Naive thymus-derived CD4-positive, alpha-beta T cell (primary cell): ENCODE results near the gene LVRN. TPM values are rescaled to one million over a fixed set of nuclear protein-coding genes. Genes with fewer than 3 reads are reported as not detected.
A peak's percentile ranks its signal among the peaks of the same experiment; 100 is the strongest.

Source experiments
- ATAC-seq: fragments of 150-1000 bp; cut with Tn5 transposase; 2 replicates; pipeline ENCODE4 v1.10.0; 2021; ENCODE audit warnings: mild to moderate bottlenecking, moderate library complexity
- CTCF ChIA-PET: fragments of 350-600 bp; sonication (Branson Sonifier 250); formaldehyde crosslinking; loops from one replicate; lab custom pipeline; 2021; ENCODE audit warnings: antibody characterized with exemption; lab: Charles Lee
- POLR2A ChIA-PET: fragments of 350-600 bp; sonication (Branson Sonifier 250); formaldehyde crosslinking; loops from one replicate; lab custom pipeline; 2021; ENCODE audit warnings: antibody characterized with exemption, inconsistent platforms; lab: Charles Lee
- DNase-seq, 9 donors: peaks; one replicate each; pipeline versions ENCODE4 v3.0.0 to v3.0.0-alpha.2; 2020 to 2022; ENCODE audit warnings: mixed read lengths in 1 of 9
- H3K27ac ChIP-seq: one replicate; pipeline ENCODE4 v1.7.0; 2013; ENCODE audit warnings: mild to moderate bottlenecking, low read depth, low read length, moderate library complexity
- H3K27me3 ChIP-seq, 2 donors: one replicate each; pipeline ENCODE4 v1.7.0; 2013; ENCODE audit warnings: low read length in 2 of 2, mild to moderate bottlenecking in 2 of 2, moderate library complexity in 2 of 2; ENCODE audit not compliant: control insufficient read depth in 2 of 2, insufficient read depth in 2 of 2
- H3K36me3 ChIP-seq, 3 experiments: 1 replicate in 2 of 3; 2 replicates in 1 of 3; pipeline ENCODE4 v1.7.0; 2013; ENCODE audit warnings: low read length in 3 of 3, mild to moderate bottlenecking in 3 of 3, moderate library complexity in 1 of 3; ENCODE audit not compliant: insufficient read depth in 3 of 3, control insufficient read depth in 2 of 3
- H3K4me1 ChIP-seq, 2 donors: one replicate each; pipeline ENCODE4 v1.7.0; 2013; ENCODE audit warnings: low read length in 2 of 2, mild to moderate bottlenecking in 2 of 2, moderate library complexity in 1 of 2; ENCODE audit not compliant: control insufficient read depth in 2 of 2, insufficient read depth in 2 of 2
- H3K4me3 ChIP-seq: 2 replicates; pipeline ENCODE4 v1.7.0; 2013; ENCODE audit warnings: mild to moderate bottlenecking, low read length
- H3K9me3 ChIP-seq, 3 experiments: 1 replicate in 2 of 3; 2 replicates in 1 of 3; pipeline ENCODE4 v1.7.0; 2013; ENCODE audit warnings: low read length in 3 of 3; ENCODE audit not compliant: control insufficient read depth in 2 of 3
- H3K27ac Mint-ChIP-seq, 9 donors: one replicate each; pipeline ENCODE4 v1.8.0; 2020 to 2022; ENCODE audit warnings: mixed read lengths in 9 of 9, mild to moderate bottlenecking in 8 of 9, moderate library complexity in 5 of 9, inconsistent platforms in 2 of 9
- H3K27me3 Mint-ChIP-seq, 5 donors: one replicate each; pipeline ENCODE4 v1.8.0; 2021 to 2022; ENCODE audit warnings: mixed read lengths in 5 of 5, mild to moderate bottlenecking in 1 of 5
- H3K36me3 Mint-ChIP-seq, 5 donors: one replicate each; pipeline ENCODE4 v1.8.0; 2020 to 2022; ENCODE audit warnings: mixed read lengths in 5 of 5, mild to moderate bottlenecking in 3 of 5, inconsistent platforms in 1 of 5
- H3K4me1 Mint-ChIP-seq, 7 donors: one replicate each; pipeline ENCODE4 v1.8.0; 2020 to 2022; ENCODE audit warnings: mixed read lengths in 7 of 7, mild to moderate bottlenecking in 3 of 7, inconsistent platforms in 1 of 7
- H3K4me3 Mint-ChIP-seq, 10 donors: one replicate each; pipeline ENCODE4 v1.8.0; 2020 to 2022; ENCODE audit warnings: mild to moderate bottlenecking in 10 of 10, mixed read lengths in 10 of 10, moderate library complexity in 6 of 10, inconsistent platforms in 2 of 10
- H3K9me3 Mint-ChIP-seq, 11 donors: one replicate each; pipeline ENCODE4 v1.8.0; 2020 to 2022; ENCODE audit warnings: mixed read lengths in 11 of 11, mild to moderate bottlenecking in 4 of 11, inconsistent platforms in 1 of 11, moderate library complexity in 1 of 11
- intact Hi-C, 2 donors: fragments of 100-400 bp; cut with micrococcal nuclease; formaldehyde crosslinking; loops; one replicate each; pipeline ENCODE4 v1.15.1; 2023
- polyA plus RNA-seq, 2 donors: library from polyadenylated mRNA; unstranded; fragments of 300-500 nt; fragmentation: Illumina TruSeq; gene quantifications; one replicate each; pipeline ENCODE4 v1.2.3, GENCODE V29; 2021
- total RNA-seq, 6 experiments: library from RNA in 5 of 6; stranded (reverse) in 5 of 6; gene quantifications; 1 replicate in 5 of 6; 2 replicates in 1 of 6; pipeline ENCODE4 v1.2.3 and lab custom pipeline; 2021 to 2026

Gene LVRN
- total and polyA plus RNA-seq, 7 experiments from 2014 or later: 0.16 TPM; not detected in 6

DNA sequence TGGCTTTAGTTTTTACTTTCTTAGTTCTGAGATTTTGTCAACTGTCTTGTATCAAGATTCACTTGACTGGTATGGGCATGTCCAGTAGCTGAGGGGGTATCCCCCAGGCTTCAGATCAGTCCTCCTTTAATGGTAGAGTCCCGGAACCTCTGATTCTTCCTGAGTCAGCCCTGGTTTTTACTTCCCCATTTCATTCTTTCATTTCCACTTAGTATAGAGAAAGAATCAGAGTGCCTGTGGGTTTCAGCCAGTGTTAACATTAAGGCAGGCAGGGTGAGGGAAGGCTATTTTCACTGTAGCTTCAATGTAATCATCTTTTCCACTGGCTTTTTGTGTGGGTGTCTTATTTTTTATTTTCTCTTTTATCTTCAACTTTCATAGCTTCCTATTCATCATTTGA, 114.2 kb downstream of the LVRN start:
- no peak for DNase-seq
- Histone ChIP-seq H3K27ac (no peak overlapping the region), H3K36me3 (no peaks in the 10 kb centered on the region), H3K9me3 (no peaks in the 10 kb centered on the region), H3K4me1 (no peaks in the 10 kb centered on the region), H3K27me3 (no peaks in the 10 kb centered on the region), H3K4me3 (no peak overlapping the region)
- Mint-ChIP-seq H3K27me3 (peaks cover 0 to 32% (median 26%) of the 10 kb centered on the region in 5 donors), H3K27ac (no peak overlapping the region), H3K9me3 (peaks cover 0 to 5% (median 0%) of the 10 kb centered on the region in 11 donors), H3K4me1 (peaks cover 2 to 12% (median 4%) of the 10 kb centered on the region in 7 donors), H3K4me3 (no peak overlapping the region), H3K36me3 (peaks cover 0 to 8% (median 0%) of the 10 kb centered on the region in 5 donors)
- CTCF ChIA-PET: interaction anchor here (0.8 kb wide), 1 partner anchor 9 kb away, joined by 3 read pairs; no protein-coding TSS in a partner anchor
- POLR2A ChIA-PET: no interaction called here
- ATAC-seq: peak; percentile 80
- intact Hi-C loops: no loop called here

Other genes starting within 250 kb of the LVRN start
- gene CDO1, start 145.8 kb upstream of the LVRN start, total RNA-seq: under 1 TPM in 1 of 5 experiments, not detected in 4; 0.22 TPM
- not detected for gene CDO1, start 145.8 kb upstream of the LVRN start, polyA plus RNA-seq
- 10 to 100 TPM; 47.9 to 84.9 (median 60.0) TPM for gene ATG12, start 120.9 kb upstream of the LVRN start, total RNA-seq
- 100 to 1,000 TPM in 1 of 2 donors, 10 to 100 TPM in 1; 99.8 to 141 TPM for gene ATG12, start 120.9 kb upstream of the LVRN start, polyA plus RNA-seq
- 10 to 100 TPM; 22.2 to 55.2 (median 43.3) TPM for gene AP3S1, start 120.5 kb upstream of the LVRN start, total RNA-seq
- gene AP3S1, start 120.5 kb upstream of the LVRN start, polyA plus RNA-seq: 10 to 100 TPM; 45.2 to 49.0 TPM
- not detected for gene ARL14EPL, start 70.0 kb downstream of the LVRN start, total RNA-seq
- gene ARL14EPL, start 70.0 kb downstream of the LVRN start, polyA plus RNA-seq: not detected
- gene COMMD10, start 122.5 kb downstream of the LVRN start, total RNA-seq: 10 to 100 TPM; 29.4 to 50.6 (median 37.8) TPM
- 10 to 100 TPM; 30.9 to 43.5 TPM for gene COMMD10, start 122.5 kb downstream of the LVRN start, polyA plus RNA-seq